Mesothelial cell of epicardium (in vitro differentiated cells): ENCODE results near the gene SFMBT1. TPM values are rescaled to one million over a fixed set of nuclear protein-coding genes. Genes with fewer than 3 reads are reported as not detected.

Experiments used
- DNase-seq, 2 experiments: peaks; one replicate each; pipeline ENCODE4 v3.0.0; 2021; ENCODE audit warnings: low spot score in 2 of 2; ENCODE audit not compliant: unreplicated experiment in 2 of 2
- H3K27ac Mint-ChIP-seq: 2 replicates; pipeline ENCODE4 v1.8.0; 2021; ENCODE audit warnings: mixed read lengths
- H3K27me3 Mint-ChIP-seq: 2 replicates; pipeline ENCODE4 v1.8.0; 2021; ENCODE audit warnings: low read depth, mixed read lengths
- H3K36me3 Mint-ChIP-seq: 2 replicates; pipeline ENCODE4 v1.8.0; 2021; ENCODE audit warnings: mixed read lengths
- H3K4me1 Mint-ChIP-seq: 2 replicates; pipeline ENCODE4 v1.8.0; 2021; ENCODE audit warnings: mixed read lengths
- H3K4me3 Mint-ChIP-seq: 2 replicates; pipeline ENCODE4 v1.8.0; 2021; ENCODE audit warnings: mild to moderate bottlenecking, moderate library complexity, mixed read lengths
- H3K9me3 Mint-ChIP-seq: 2 replicates; pipeline ENCODE4 v1.8.0; 2021; ENCODE audit warnings: mixed read lengths
- total RNA-seq: library from RNA; stranded (reverse); gene quantifications from 3 replicates; pipeline ENCODE4 v1.2.1, GENCODE V29; 2021
- TF ChIP-seq, protein P1 (sequence below): fragments of 200-600 bp; sonication (generic); IDR thresholded peaks from one replicate; pipeline ENCODE4 v1.5.0; 2021; ENCODE audit warnings: antibody characterized with exemption; ENCODE audit not compliant: unreplicated experiment

Gene SFMBT1
- total RNA-seq, 1 donor from 2014 or later, result 4.4 TPM

DNA sequence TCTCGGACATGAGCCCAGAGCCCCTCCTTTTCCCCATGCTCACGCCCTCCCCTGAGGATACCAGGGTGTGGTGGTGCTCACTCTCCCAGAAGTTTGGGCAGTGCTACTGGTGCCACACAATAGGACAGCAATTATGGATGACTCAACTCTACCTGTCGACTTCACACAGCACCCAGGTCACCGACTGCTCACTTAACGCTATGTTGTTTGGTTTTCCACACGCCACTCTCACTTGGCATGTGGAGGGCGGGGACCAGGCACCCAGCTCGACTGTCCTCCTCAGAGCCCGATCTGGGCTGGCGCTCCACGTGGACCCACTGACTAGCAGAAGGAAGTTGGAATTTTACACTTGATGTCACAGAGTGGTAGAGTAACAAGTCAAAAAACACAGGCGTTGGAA is 179.4 kb downstream of the SFMBT1 start:
- no peak for DNase-seq
- H3K4me1 Mint-ChIP-seq, result no peaks in the 10 kb centered on the region
- H3K36me3 Mint-ChIP-seq, result peaks cover 24% of the 10 kb centered on the region
- H3K27ac Mint-ChIP-seq, result no peak overlapping the region
- TF ChIP-seq, protein P1, sequence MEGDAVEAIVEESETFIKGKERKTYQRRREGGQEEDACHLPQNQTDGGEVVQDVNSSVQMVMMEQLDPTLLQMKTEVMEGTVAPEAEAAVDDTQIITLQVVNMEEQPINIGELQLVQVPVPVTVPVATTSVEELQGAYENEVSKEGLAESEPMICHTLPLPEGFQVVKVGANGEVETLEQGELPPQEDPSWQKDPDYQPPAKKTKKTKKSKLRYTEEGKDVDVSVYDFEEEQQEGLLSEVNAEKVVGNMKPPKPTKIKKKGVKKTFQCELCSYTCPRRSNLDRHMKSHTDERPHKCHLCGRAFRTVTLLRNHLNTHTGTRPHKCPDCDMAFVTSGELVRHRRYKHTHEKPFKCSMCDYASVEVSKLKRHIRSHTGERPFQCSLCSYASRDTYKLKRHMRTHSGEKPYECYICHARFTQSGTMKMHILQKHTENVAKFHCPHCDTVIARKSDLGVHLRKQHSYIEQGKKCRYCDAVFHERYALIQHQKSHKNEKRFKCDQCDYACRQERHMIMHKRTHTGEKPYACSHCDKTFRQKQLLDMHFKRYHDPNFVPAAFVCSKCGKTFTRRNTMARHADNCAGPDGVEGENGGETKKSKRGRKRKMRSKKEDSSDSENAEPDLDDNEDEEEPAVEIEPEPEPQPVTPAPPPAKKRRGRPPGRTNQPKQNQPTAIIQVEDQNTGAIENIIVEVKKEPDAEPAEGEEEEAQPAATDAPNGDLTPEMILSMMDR, result no peak
- H3K27me3 Mint-ChIP-seq, result no peaks in the 10 kb centered on the region
- H3K9me3 Mint-ChIP-seq, result peaks cover 12% of the 10 kb centered on the region
- H3K4me3 Mint-ChIP-seq, result no peak overlapping the region

DNA sequence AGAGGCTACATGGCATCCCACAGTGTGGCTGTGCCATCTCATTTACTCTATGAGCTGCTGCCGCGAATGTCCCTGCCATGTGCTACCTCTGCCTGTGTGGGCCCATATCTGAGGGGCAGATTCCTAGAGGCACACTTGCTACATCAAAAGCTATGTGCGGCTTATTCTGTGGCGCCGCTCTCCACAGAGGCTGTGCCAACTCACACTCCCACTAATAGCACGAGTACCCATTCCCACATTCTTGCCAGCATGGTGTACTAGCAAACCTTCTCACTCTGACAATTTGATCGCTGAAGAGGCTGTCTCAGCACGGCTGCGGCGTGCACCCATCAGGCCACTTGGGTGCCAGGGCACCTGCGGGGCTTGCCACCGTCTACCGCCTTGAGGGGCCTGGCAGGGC is 179.9 kb downstream of the SFMBT1 start:
- Mint-ChIP-seq H3K4me1 (no peaks in the 10 kb centered on the region), H3K27me3 (no peaks in the 10 kb centered on the region), H3K9me3 (peaks cover 12% of the 10 kb centered on the region), H3K27ac (no peak overlapping the region), H3K36me3 (peaks cover 24% of the 10 kb centered on the region), H3K4me3 (no peak overlapping the region)
- DNase-seq, result no peak
- TF ChIP-seq, protein P1, result no peak

DNA sequence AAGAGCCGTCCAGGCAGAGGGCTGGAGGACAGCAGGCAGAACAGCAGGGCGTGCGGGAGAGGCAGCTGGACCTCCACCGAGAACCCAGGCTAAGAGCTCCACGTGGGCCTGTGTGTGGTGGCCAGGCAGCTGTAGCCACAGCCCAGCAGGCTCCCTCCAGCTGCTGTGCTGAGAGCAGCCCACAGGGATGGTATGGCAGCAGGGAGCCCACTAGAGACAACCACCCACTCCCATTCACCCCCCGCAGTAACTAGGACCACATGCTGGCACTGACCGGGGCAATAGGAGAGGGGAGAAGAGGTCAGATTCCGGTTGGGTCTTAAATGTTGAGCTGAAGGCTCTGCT is 185.5 kb downstream of the SFMBT1 start:
- TF ChIP-seq, protein P1, result no peak
- H3K27ac Mint-ChIP-seq, result no peak overlapping the region
- peaks cover 18% of the 10 kb centered on the region for H3K36me3 Mint-ChIP-seq
- H3K4me3 Mint-ChIP-seq, result no peak overlapping the region
- H3K27me3 Mint-ChIP-seq, result no peaks in the 10 kb centered on the region
- H3K4me1 Mint-ChIP-seq, result no peaks in the 10 kb centered on the region
- peaks cover 12% of the 10 kb centered on the region for H3K9me3 Mint-ChIP-seq
- no peak for DNase-seq

GRCh38 chr3:52859686-52860423 is 186.0 kb downstream of the SFMBT1 start:
- Mint-ChIP-seq H3K36me3 (peaks cover 15% of the 10 kb centered on the region), H3K9me3 (peaks cover 8% of the 10 kb centered on the region), H3K4me1 (no peaks in the 10 kb centered on the region), H3K4me3 (no peak overlapping the region), H3K27ac (no peak overlapping the region), H3K27me3 (no peaks in the 10 kb centered on the region)
- TF ChIP-seq, protein P1, result no peak
- DNase-seq, result no peak

- H3K9me3 Mint-ChIP-seq, result peaks cover 3% of the 10 kb centered on the region
These were observed 188.0 kb downstream of the SFMBT1 start for GRCh38 chr3:52857864-52858263.

More at GRCh38 chr3:52857864-52858263, 188.0 kb downstream of the SFMBT1 start:
- H3K36me3 Mint-ChIP-seq, result peaks cover 3% of the 10 kb centered on the region
- H3K27me3 Mint-ChIP-seq, result no peaks in the 10 kb centered on the region
- no peak for DNase-seq
- no peaks in the 10 kb centered on the region for H3K4me1 Mint-ChIP-seq
- H3K4me3 Mint-ChIP-seq, result no peak overlapping the region
- H3K27ac Mint-ChIP-seq, result no peak overlapping the region
- TF ChIP-seq, protein P1, result no peak
